CD4-positive, alpha-beta T cell treated with Interleukin-4 for 4 hours (primary cell): Measurements from ENCODE around the gene CAPN1.
A peak's percentile ranks its signal among the peaks of the same experiment; 100 is the strongest.

Source experiments
- DNase-seq: peaks from one replicate; pipeline ENCODE4 v3.0.0-alpha.2; 2020

CAPN1 gene

GRCh38 chr11:65204646-65205601 is 23.2 kb downstream of the CAPN1 start:
- peak; percentile 13 for DNase-seq

DNA sequence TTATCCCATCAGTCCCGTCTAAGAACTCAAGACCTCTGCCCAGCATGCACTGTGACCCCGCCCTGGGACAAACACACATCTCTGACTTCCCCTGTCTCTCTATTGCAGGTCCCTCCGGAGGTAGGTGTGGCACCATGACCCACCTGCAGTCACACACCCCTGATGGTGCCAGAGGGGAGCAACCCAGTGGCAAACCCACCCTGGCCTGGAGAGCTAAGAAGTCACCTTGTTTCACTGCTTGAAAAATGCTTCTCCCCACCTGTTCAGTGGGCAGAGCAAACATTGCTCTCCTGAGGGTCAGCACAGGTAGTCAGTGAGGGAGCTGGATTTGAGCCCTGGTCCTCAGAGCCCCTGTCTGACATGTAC is 23.9 kb downstream of the CAPN1 start:
- no peak for DNase-seq

DNA sequence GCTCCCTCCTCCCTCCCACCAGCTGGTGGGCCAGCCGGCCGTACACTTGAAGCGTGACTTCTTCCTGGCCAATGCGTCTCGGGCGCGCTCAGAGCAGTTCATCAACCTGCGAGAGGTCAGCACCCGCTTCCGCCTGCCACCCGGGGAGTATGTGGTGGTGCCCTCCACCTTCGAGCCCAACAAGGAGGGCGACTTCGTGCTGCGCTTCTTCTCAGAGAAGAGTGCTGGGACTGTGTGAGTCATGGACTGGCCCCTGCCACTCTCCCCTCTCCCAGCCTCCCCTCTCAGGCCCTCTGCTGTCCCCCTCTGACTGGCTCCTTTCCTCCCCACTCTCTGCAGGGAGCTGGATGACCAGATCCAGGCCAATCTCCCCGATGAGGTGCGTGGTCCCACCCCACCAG is 24.7 kb downstream of the CAPN1 start:
- no peak for DNase-seq

GRCh38 chr11:65206901-65207300 is 25.2 kb downstream of the CAPN1 start:
- no peak for DNase-seq

GRCh38 chr11:65207918-65208784 is 26.4 kb downstream of the CAPN1 start:
- DNase-seq, result no peak

DNA sequence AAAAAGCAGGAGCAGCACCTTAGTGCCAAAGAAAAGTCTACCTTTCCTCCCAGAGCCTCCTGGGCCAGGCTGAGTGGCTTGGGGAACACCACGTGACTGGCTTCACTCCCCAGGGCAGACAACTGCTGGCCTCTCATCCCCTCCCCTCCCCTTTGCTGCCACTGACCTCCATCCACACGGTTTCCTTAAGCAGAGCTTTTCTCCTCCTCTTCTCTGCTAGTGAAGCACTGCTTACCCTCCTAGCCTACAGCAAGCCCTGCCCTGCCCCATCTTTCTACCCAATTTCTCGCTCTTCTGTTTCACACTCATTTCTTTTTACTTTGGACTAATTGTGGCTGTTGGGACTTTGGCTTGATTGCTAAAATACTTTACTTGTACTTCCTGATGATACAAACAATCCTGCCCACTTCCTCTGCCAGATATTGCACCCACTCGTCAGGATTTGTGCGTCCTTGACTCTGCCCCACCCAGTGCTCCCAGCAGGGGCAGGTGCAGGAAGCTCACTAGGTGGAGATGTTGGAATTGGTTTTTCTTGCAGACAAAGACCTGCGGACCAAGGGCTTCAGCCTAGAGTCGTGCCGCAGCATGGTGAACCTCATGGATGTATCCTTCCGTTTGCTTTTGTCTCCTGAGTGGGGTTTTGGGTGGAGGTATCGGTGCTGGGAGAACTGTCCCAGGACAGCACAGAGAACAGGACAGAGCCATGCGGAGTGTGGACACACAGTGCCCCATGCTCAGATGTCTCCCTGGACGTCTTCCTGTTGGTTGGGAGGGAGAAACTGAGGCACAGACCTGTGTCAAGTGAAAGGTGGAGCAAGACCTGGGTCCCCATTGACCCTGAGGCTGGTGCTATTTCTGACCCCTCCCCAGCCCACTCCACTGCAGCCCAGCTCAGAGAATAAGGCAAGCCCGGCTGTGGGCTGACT is 27.3 kb downstream of the CAPN1 start:
- DNase-seq, result no peak

DNA sequence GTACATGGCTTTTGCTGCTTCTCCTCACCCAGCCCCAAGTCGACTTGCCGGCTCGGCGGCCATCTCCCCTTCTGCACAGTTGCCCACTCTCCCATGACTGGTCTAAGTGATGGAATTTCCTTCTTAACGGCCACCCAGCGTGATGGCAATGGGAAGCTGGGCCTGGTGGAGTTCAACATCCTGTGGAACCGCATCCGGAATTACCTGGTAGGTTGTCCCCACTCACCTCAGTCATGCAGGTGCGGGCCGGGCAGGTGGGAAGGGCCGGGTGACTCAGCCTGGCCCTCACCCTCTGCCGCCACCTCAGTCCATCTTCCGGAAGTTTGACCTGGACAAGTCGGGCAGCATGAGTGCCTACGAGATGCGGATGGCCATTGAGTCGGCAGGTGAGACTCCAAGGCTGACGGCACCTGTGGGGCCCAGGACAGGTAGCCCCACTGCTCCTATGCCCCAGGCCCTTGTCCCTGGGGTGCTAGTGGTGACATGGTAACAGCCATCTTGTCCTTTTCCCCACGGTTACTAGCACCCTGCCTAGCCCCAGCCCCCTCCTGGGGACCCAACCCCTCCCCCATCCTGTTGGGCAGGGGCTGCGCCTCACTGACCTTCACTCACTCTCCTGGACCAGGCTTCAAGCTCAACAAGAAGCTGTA is 28.1 kb downstream of the CAPN1 start:
- no peak for DNase-seq

DNA sequence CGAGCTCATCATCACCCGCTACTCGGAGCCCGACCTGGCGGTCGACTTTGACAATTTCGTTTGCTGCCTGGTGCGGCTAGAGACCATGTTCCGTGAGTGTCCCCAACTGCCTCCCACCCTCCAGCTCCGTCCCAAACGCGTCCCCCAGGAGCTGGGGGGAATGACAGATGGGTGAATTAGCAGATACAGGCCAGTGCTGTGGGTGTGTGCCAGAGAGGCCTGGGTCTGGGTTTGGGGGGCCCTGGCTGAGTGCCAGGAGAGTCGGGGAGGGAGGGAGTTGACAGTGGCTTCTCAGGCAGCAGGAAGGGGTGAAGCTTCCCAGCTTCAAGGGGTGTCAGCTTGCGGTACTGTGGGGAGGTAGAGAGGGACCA is 28.6 kb downstream of the CAPN1 start:
- DNase-seq, result no peak

GRCh38 chr11:65210748-65211147 is 29.0 kb downstream of the CAPN1 start:
- DNase-seq, result no peak

DNA sequence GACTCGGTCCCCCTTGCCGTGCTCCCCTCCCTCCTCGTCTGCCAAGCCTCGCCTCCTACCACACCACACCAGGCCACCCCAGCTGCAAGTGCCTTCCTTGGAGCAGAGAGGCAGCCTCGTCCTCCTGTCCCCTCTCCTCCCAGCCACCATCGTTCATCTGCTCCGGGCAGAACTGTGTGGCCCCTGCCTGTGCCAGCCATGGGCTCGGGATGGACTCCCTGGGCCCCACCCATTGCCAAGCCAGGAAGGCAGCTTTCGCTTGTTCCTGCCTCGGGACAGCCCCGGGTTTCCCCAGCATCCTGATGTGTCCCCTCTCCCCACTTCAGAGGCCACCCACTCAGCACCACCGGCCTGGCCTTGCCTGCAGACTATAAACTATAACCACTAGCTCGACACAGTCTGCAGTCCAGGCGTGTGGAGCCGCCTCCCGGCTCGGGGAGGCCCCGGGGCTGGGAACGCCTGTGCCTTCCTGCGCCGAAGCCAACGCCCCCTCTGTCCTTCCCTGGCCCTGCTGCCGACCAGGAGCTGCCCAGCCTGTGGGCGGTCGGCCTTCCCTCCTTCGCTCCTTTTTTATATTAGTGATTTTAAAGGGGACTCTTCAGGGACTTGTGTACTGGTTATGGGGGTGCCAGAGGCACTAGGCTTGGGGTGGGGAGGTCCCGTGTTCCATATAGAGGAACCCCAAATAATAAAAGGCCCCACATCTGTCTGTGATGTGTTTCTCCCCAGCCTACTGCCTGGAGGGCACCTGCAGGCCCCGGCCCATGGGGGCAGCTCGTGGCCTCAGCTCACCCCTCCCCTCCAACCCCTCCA is 29.8 kb downstream of the CAPN1 start:
- DNase-seq, result no peak

DNA sequence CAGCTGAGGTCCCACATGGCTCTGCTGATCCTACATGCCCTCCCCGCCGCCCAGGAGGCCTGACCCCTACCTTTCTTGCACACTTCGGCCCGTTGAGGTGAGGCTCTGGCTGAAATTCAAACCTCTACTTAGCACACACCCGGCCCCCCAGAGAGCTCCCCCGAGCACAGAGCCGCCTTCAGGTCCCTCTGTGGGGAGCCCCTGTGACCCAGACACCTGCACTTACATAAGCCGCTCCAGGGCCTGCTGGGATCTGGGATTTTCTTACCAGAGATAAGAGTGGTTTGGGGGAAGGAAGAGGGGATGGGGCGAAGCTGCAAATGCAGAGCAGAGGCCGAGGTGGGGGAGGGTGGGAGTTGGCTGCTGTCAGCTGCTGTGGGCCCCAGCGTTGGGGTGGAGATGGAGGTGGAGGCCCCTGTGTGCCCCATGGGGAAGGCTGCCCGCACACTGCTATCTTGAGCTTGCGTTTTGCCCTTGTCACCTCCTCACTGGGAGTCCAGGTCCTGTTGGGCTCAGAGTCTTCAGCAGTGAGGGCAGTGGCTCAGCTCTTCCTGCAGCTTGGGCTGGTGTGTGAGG is 30.6 kb downstream of the CAPN1 start:
- no peak for DNase-seq

DNA sequence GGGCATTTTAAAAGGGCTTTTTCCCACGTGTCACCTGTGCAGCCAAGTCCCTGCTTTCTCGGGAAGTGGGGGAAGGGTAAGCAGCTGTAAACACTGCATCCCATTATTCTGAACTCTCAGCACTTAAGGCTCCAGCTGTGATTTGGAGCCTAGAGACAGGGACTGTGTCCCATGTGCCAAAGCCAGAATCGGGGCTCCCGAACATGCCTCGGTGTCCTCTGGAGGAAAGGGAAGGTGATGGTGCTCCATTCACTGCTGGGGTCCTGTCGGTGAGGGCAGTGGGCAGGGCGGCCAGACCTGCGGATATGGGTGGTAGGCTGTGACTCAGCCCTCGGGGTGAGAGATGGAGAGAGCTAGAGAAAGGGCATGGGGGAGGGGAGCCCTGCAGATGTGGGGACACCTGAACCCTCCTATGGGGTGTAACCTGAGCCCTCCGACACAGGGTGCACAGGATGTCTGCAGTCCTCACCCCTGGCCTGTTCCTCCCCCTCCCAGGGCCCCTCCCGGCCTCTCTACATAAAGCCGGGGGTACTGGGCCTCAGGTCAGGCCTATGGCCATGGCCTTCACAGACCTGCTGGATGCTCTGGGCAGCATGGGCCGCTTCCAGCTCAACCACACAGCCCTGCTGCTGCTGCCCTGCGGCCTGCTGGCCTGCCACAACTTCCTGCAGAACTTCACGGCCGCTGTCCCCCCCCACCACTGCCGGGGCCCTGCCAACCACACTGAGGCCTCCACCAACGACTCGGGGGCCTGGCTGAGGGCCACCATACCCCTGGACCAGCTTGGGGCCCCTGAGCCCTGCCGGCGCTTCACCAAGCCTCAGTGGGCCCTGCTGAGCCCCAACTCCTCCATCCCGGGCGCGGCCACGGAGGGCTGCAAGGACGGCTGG is 31.8 kb downstream of the CAPN1 start:
- peak; percentile 4 for DNase-seq

GRCh38 chr11:65214212-65214845 is 32.6 kb downstream of the CAPN1 start:
- no peak for DNase-seq

DNA sequence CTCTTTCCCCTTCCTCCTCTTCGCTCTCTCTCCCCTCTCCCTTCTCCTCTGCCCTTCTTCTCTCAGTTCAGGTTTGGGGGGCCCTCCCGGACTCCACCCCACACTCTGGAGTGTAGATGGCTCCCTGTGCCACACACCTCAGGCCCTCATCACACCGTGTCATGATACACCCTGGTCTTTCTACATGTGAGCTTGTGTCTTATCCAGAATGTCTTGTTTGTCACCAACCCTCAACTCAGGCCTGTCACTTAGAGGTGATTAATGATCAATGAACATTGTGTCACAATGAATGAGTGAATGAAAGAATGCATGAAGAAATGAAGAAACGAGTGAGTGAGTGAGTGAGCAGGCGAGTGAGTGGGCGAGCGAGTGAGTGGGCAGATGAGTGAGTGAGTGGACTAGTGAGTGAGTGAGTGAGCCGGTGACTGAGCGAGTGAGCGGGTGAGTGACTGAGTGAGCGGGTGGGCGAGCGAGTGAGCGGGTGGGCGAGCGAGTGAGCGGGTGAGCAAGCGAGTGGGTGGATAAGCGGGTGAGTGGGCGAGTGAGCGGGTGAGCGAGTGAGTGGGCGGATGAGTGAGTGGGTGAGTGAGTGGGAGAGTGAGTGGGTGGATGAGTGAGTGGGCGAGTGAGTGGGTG is 33.8 kb downstream of the CAPN1 start:
- DNase-seq, result no peak

DNA sequence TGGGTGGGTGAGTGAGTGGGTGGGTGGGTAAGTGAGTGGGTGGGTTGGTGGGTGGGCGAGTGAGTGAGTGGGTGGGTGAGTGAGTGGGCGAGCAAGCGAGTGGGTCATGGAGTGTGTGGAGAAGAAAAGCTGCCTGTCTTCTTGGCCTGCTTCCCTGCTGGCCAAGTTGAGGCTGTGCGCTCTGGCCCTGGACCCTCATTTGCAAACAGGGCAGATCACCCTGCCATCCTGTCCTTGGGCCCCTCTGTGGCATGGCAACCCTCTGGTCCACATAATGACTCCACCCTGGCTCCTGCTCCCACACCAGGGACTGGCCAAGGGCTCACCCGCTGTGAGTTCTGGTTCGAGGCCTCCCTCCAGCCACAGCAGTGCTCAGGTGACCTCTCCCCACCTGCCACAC is 35.1 kb downstream of the CAPN1 start:
- no peak for DNase-seq

DNA sequence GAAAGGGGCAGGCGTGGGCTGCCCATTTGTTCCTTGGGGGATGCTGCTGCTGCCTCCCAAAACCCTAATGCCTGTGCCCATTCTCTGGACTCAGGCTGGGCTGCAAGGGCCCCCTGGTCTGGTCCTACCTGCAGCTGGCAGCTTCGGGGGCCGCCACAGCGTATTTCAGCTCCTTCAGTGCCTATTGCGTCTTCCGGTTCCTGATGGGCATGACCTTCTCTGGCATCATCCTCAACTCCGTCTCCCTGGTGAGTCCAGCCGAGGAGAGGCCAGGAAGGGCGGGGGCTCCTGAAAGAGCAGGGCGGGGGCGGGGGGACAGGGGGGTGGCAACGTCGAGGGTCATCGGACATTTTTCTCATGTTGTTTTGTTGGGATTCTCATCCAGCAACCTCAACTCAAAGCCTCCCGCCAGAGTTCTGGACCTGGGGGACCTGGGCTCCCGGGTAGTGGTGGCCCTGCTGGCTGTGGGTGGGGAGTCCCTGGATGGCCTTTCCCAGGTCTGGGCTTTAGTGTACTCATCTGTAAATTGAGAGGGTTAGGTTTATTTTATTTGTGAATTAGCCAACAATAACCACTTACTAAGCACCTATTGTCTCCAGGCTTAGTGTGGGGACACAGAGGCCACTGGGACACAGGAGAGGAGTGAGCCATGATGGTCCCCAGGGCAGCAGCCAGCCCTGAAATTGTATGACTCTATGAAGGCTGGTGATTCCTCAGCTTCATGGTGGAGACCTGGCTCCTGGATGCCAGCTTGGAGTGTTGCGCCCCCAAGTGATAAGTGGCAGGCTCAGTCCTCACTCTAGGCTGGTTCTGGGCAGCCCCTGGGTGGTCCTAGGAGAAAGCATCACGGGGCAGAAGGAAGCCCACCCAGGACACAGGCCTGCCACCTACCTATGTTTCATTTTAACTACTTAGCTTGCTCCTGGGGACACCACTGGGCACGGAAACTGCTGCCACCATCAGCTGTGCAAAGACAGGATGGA is 36.0 kb downstream of the CAPN1 start:
- no peak for DNase-seq

- no peak for DNase-seq
Measured at GRCh38 chr11:65218446-65218845, 36.7 kb downstream of the CAPN1 start.

DNA sequence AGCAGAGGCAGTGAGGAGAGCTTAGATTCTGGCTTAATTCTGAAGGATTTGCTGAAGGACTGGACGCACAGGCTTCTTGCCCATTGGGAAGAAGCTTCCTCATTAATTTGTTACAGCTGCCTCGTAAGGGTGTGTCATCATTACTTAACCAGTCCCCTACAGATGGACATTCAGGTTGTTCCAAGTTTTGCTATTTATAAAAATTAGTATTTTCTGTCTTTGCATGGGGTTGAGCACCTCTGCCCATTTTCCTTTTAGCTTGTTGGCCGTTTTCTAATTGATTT is 38.1 kb downstream of the CAPN1 start:
- no peak for DNase-seq
